WTC11 (cell line): Measurements from ENCODE around the gene NELFA.

Source experiments
- NR1H2 ChIP-seq: sonication (generic); formaldehyde crosslinking; IDR thresholded peaks from 2 replicates; pipeline ENCODE4 v1.9.0; 2021; ENCODE audit warnings: mild to moderate bottlenecking, moderate library complexity, missing genetic modification reagents
- TF ChIP-seq, protein P1 (sequence below): fragments of 200-600 bp; IDR thresholded peaks from 2 replicates; pipeline ENCODE4 v1.8.0; 2022; ENCODE audit warnings: antibody characterized with exemption

DNA sequence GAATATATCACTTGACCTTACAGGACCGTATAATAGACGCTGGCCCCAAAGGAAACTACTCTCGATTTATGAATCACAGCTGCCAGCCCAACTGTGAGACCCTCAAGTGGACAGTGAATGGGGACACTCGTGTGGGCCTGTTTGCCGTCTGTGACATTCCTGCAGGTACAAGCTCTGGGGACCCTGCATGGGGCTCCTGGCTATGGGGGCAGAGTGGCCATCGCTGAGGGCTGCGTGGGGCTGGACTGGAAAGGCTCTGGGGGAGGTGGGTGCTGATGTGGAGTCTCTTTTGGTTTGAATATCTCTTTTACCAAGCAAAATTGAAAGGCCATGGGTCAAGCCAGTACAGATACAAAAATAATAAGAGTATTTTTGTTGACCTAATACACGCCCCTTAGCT, 33.9 kb downstream of the NELFA start:
- no peak for TF ChIP-seq NR1H2 (CRISPR knock-in tag)
- TF ChIP-seq, protein P1, sequence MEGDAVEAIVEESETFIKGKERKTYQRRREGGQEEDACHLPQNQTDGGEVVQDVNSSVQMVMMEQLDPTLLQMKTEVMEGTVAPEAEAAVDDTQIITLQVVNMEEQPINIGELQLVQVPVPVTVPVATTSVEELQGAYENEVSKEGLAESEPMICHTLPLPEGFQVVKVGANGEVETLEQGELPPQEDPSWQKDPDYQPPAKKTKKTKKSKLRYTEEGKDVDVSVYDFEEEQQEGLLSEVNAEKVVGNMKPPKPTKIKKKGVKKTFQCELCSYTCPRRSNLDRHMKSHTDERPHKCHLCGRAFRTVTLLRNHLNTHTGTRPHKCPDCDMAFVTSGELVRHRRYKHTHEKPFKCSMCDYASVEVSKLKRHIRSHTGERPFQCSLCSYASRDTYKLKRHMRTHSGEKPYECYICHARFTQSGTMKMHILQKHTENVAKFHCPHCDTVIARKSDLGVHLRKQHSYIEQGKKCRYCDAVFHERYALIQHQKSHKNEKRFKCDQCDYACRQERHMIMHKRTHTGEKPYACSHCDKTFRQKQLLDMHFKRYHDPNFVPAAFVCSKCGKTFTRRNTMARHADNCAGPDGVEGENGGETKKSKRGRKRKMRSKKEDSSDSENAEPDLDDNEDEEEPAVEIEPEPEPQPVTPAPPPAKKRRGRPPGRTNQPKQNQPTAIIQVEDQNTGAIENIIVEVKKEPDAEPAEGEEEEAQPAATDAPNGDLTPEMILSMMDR = no peak
